NOMO-1 treated with dmso at 0.1 percent for 144 hours (cell line): ENCODE data around the gene STIM1.
A peak's percentile ranks its signal among the peaks of the same experiment; 100 is the strongest.
"Not testable (repeated sequence)": the region's sequence is repeated elsewhere in the genome, so short reads cannot be mapped to it uniquely, and the experiment has no call there.

ENCODE experiments used
- DNase-seq: peaks from one replicate; lab custom pipeline; 2025; ENCODE audit not compliant: unreplicated experiment; lab: John Stamatoyannopoulos, UW

The STIM1 gene

GRCh38 chr11:4094348-4095291, 239.2 kb downstream of the STIM1 start, which contains the start of gene RRM1:
TSS of gene RRM1 (plus strand) at chr11:4094799. CDS start at chr11:4095013, 214 bp downstream.
- DNase-seq: peak; percentile 90

- no peak for DNase-seq
Measured at GRCh38 chr11:4095509-4096230, 240.2 kb downstream of the STIM1 start.

- DNase-seq: no peak
Measured at GRCh38 chr11:4098026-4098621, 242.7 kb downstream of the STIM1 start.

- no peak for DNase-seq
Measured at GRCh38 chr11:4102711-4103110, 247.2 kb downstream of the STIM1 start.

- no peak for DNase-seq
Measured at GRCh38 chr11:4103269-4103668, 247.8 kb downstream of the STIM1 start.

GRCh38 chr11:4105916-4106315, 250.5 kb downstream of the STIM1 start:
- no peak for DNase-seq

- no peak for DNase-seq
Measured at GRCh38 chr11:4111834-4112233, 256.4 kb downstream of the STIM1 start.

- DNase-seq: no peak
Measured at GRCh38 chr11:4115128-4115527, 259.7 kb downstream of the STIM1 start.

- DNase-seq: no peak
Measured at GRCh38 chr11:4118107-4118506, 262.6 kb downstream of the STIM1 start.

- no peak for DNase-seq
Measured at GRCh38 chr11:4123218-4123617, 267.8 kb downstream of the STIM1 start.

- DNase-seq: no peak
Measured at GRCh38 chr11:4125141-4125540, 269.7 kb downstream of the STIM1 start.

GRCh38 chr11:4127357-4127756, 271.9 kb downstream of the STIM1 start:
- DNase-seq: no peak

GRCh38 chr11:4130219-4130618, 274.8 kb downstream of the STIM1 start:
- not testable (repeated sequence) for DNase-seq

- no peak for DNase-seq
Measured at GRCh38 chr11:4134806-4135205, 279.3 kb downstream of the STIM1 start.

GRCh38 chr11:4138497-4138896, 283.0 kb downstream of the STIM1 start:
- DNase-seq: no peak

- DNase-seq: no peak
Measured at GRCh38 chr11:4140067-4140636, 284.7 kb downstream of the STIM1 start.
